ENCODE results near the gene ARHGAP44.

The ARHGAP44 gene

GRCh38 chr17:13024526-13025257 is 235.4 kb downstream of the ARHGAP44 start:
- peak; percentile 44 to 51 for DNase-seq (ENCODE audit: low read depth in 2 of 2)

- DNase-seq (ENCODE audit: low read depth in 2 of 2) = no peak
Measured at GRCh38 chr17:13025258-13025627, 235.9 kb downstream of the ARHGAP44 start.

GRCh38 chr17:13025687-13026086 is 236.4 kb downstream of the ARHGAP44 start:
- DNase-seq (ENCODE audit: low read depth in 2 of 2) = no peak

GRCh38 chr17:13027246-13027645 is 237.9 kb downstream of the ARHGAP44 start:
- no peak for DNase-seq (ENCODE audit: low read depth in 2 of 2)

GRCh38 chr17:13029340-13029739 is 240.0 kb downstream of the ARHGAP44 start:
- DNase-seq (ENCODE audit: low read depth in 2 of 2) = no peak

GRCh38 chr17:13030056-13030455 is 240.8 kb downstream of the ARHGAP44 start:
- DNase-seq (ENCODE audit: low read depth in 2 of 2) = no peak

- DNase-seq (ENCODE audit: low read depth in 2 of 2) = peak; percentile 24 to 45
Measured at GRCh38 chr17:13030459-13031300, 241.4 kb downstream of the ARHGAP44 start.

GRCh38 chr17:13031718-13032350 is 242.5 kb downstream of the ARHGAP44 start:
- peak in 1 of 2 experiments; percentile 35 for DNase-seq (ENCODE audit: low read depth in 2 of 2)

GRCh38 chr17:13035420-13035819 is 246.1 kb downstream of the ARHGAP44 start:
- DNase-seq (ENCODE audit: low read depth in 2 of 2) = no peak

GRCh38 chr17:13036751-13037150 is 247.5 kb downstream of the ARHGAP44 start:
- DNase-seq (ENCODE audit: low read depth in 2 of 2) = no peak

- DNase-seq (ENCODE audit: low read depth in 2 of 2) = no peak
Measured at GRCh38 chr17:13038931-13039665, 249.8 kb downstream of the ARHGAP44 start.

All from stimulated activated CD4-positive, alpha-beta T cell treated with anti-CD3 and anti-CD28 coated beads, Interleukin-12 subunit alpha, Interleukin-12 subunit beta, amount 100 ng/mL, for 24 hours (primary cell).